SK-N-MC (cell line): ENCODE results near the gene ACTL7A.

ENCODE experiments used
- DNase-seq: peaks from one replicate; pipeline ENCODE4 v3.0.0-alpha.2; 2011; ENCODE audit warnings: low read depth, low spot score
- H3K27ac ChIP-seq: fragments of 200-600 bp; sonication (generic); 2 replicates; pipeline ENCODE4 v1.5.1; 2016; ENCODE audit warnings: mixed run types
- H3K36me3 ChIP-seq: fragments of 200-600 bp; sonication (generic); 2 replicates; pipeline ENCODE4 v1.6.1; 2017; ENCODE audit warnings: antibody characterized with exemption, low read length, mixed read lengths; ENCODE audit not compliant: insufficient read depth
- H3K4me3 ChIP-seq: fragments of 200-600 bp; sonication (generic); 2 replicates; pipeline ENCODE4 v1.5.1; 2016
- H3K9ac ChIP-seq: fragments of 200-600 bp; sonication (generic); 2 replicates; pipeline ENCODE4 v1.8.0; 2017; ENCODE audit warnings: mixed run types, mixed read lengths; ENCODE audit not compliant: insufficient read length
- H3K9me3 ChIP-seq: fragments of 200-600 bp; sonication (generic); 2 replicates; pipeline ENCODE4 v1.6.1; 2017; ENCODE audit warnings: low read depth, mild to moderate bottlenecking, antibody characterized with exemption, low read length, moderate library complexity, mixed read lengths
- EZH2 ChIP-seq: fragments of 200-600 bp; sonication (generic); IDR thresholded peaks from one replicate; pipeline ENCODE4 v1.6.1; 2017; ENCODE audit warnings: antibody characterized with exemption
- FOXP2 ChIP-seq: optimal IDR thresholded peaks from 2 replicates; pipeline ENCODE3; 2011; ENCODE audit warnings: mild to moderate bottlenecking, moderate library complexity; ENCODE audit not compliant: insufficient read depth; ENCODE audit errors: extremely low read length, control extremely low read depth
- POLR2AphosphoS5 ChIP-seq: IDR thresholded peaks from 2 replicates; pipeline ENCODE4 v1.6.1; 2012; ENCODE audit warnings: mild to moderate bottlenecking, low read depth, low read length, borderline replicate concordance

ACTL7A gene

DNA sequence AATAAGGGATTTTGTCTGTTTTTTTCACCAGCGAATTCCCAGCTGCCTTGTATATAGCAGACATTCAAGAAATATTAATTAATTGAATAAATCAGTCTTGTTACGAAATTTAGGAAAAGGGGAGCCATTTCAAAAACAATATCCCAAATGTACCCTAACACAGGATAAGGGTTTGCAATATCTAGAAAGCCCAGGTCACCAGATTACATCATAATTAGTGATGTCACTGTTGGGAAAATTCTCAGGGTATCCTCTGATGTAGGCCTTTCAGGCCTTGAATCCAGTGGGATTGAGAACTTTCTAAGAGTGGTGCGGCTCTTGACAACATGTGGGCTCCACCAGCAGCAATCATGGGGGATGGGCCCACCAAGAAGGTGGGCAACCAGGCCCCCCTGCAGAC is at the start of gene ACTL7A:
Gene ACTL7A (plus strand): TSS at position 270 of the 400 bp plus-strand sequence. CDS start 57 bp downstream, at position 327.
- H3K9ac ChIP-seq: no peak within 1 kb of the TSS
- no peaks in the 10 kb centered on the region for H3K9me3 ChIP-seq
- H3K36me3 ChIP-seq: no peaks in the 10 kb centered on the region
- H3K4me3 ChIP-seq: no peak within 1 kb of the TSS
- TF ChIP-seq POLR2AphosphoS5: no peak
- TF ChIP-seq FOXP2: no peak
- TF ChIP-seq EZH2: no peak
- no peak for DNase-seq
- H3K27ac ChIP-seq: no peak within 1 kb of the TSS

DNA sequence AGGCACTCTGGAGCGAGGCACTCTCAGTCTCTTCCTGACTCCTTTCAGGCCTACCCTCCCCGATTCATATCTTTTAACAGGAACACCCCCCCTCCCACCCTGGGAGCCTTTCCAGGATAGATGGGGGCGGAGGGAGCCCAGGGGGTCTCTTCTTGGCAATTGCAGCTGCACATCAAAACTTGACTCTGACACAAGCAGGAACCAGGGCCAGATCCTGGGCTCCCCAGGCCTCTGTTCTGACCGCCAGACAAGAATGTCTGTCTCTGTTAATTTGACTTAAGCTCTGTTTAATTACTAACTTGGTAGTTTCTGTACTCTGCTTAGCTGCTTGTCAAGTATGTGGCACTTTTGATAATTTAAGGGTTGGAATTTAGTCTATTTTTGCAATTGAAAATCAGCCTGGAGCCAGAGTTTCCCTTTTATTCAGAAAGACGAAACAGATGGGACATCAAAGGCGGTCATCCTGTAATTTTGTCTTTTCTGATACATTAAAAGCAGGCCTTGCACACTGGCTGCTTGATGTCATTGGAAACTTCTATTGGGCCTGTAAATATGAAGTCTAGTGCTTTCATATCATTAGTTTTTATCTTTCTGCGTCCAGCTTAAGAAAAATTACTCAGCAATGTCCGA is 49.6 kb upstream of the ACTL7A start:
- Histone ChIP-seq H3K27ac (no peak overlapping the region), H3K9ac (no peak overlapping the region), H3K9me3 (no peaks in the 10 kb centered on the region), H3K36me3 (no peaks in the 10 kb centered on the region), H3K4me3 (no peak overlapping the region)
- no peak for DNase-seq
- no peak for TF ChIP-seq EZH2
- no peak for TF ChIP-seq POLR2AphosphoS5
- no peak for TF ChIP-seq FOXP2

GRCh38 chr9:108813951-108814601 is 48.0 kb upstream of the ACTL7A start:
- no peaks in the 10 kb centered on the region for H3K9me3 ChIP-seq
- no peak overlapping the region for H3K27ac ChIP-seq
- H3K36me3 ChIP-seq: no peaks in the 10 kb centered on the region
- DNase-seq: no peak
- H3K4me3 ChIP-seq: no peak overlapping the region
- no peak overlapping the region for H3K9ac ChIP-seq
- no peak for TF ChIP-seq POLR2AphosphoS5
- no peak for TF ChIP-seq FOXP2
- TF ChIP-seq EZH2: no peak

GRCh38 chr9:108815156-108815555 is 46.9 kb upstream of the ACTL7A start:
- no peaks in the 10 kb centered on the region for H3K36me3 ChIP-seq
- H3K27ac ChIP-seq: no peak overlapping the region
- no peak for DNase-seq
- no peak for TF ChIP-seq EZH2
- no peak for TF ChIP-seq POLR2AphosphoS5
- no peak for TF ChIP-seq FOXP2
- H3K4me3 ChIP-seq: no peak overlapping the region
- no peak overlapping the region for H3K9ac ChIP-seq
- H3K9me3 ChIP-seq: no peaks in the 10 kb centered on the region

DNA sequence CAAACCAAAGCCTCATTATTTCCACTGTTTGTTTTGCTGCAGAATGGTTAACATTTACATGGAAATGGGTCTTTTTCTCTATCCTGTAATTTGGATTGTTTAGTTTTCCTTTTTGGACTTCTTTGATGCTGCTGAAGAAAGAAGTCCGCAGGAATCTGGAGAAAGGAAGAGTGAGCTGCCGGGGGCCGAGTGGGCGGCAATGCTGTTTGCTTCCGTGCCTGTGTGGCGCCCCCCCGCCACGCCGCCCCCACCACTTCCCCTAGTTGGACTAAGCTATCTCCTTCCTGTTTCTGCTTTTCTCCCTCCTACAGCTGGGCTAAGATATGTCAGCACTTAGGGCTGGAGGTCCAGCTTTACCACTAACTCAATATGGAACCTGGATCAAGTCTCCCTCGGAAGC is 46.0 kb upstream of the ACTL7A start:
- Histone ChIP-seq H3K4me3 (no peak overlapping the region), H3K9ac (no peak overlapping the region), H3K27ac (no peak overlapping the region), H3K9me3 (no peaks in the 10 kb centered on the region), H3K36me3 (no peaks in the 10 kb centered on the region)
- DNase-seq: no peak
- no peak for TF ChIP-seq POLR2AphosphoS5
- TF ChIP-seq EZH2: no peak
- TF ChIP-seq FOXP2: no peak

- Histone ChIP-seq H3K36me3 (no peaks in the 10 kb centered on the region), H3K9me3 (no peaks in the 10 kb centered on the region), H3K9ac (no peak overlapping the region), H3K4me3 (no peak overlapping the region), H3K27ac (no peak overlapping the region)
- DNase-seq: no peak
- TF ChIP-seq POLR2AphosphoS5: no peak
- no peak for TF ChIP-seq FOXP2
- TF ChIP-seq EZH2: no peak
Observed at GRCh38 chr9:108823829-108824228, 38.2 kb upstream of the ACTL7A start.

DNA sequence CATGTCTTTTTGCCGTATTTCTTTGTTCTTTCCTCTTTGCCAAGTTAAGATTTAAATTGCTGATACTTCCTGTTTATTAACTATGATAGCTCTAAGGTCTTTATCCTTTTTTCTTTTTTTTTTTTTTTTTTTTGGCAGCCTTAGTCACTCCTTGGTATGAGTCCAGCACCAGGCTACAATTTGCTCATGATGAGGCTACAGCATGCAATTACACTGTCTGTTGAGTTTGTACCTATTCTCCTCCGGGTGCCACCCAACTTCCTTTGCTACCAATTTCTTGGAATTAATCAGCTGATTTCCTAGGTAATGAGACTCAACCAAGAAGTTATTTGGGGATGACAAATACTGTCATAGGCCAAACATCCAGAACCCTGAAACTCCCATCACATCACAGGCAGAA is 31.8 kb upstream of the ACTL7A start:
- no peak overlapping the region for H3K4me3 ChIP-seq
- DNase-seq: no peak
- no peaks in the 10 kb centered on the region for H3K36me3 ChIP-seq
- no peak overlapping the region for H3K9ac ChIP-seq
- H3K9me3 ChIP-seq: no peaks in the 10 kb centered on the region
- no peak for TF ChIP-seq EZH2
- no peak for TF ChIP-seq POLR2AphosphoS5
- no peak for TF ChIP-seq FOXP2
- H3K27ac ChIP-seq: no peak overlapping the region

GRCh38 chr9:108831496-108832178 is 30.4 kb upstream of the ACTL7A start:
- Histone ChIP-seq H3K9ac (no peak overlapping the region), H3K9me3 (no peaks in the 10 kb centered on the region), H3K4me3 (no peak overlapping the region), H3K36me3 (no peaks in the 10 kb centered on the region), H3K27ac (no peak overlapping the region)
- DNase-seq: no peak
- TF ChIP-seq FOXP2 (no peak), POLR2AphosphoS5 (no peak), EZH2 (no peak)

DNA sequence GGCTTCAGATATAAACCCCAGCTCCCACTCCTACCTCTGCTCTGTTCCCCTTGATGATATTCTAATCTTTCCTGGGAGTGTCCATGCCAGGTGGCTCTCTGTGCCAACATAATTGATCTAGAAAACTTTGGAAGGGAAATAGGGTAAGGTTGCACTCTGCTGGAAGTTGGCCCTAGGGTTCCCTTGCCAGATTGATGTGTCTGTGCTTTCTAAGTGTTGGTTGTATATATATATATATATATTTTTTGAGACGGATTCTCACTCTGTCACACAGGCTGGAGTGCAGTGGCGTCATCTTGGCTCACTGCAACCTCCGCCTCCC is 29.9 kb upstream of the ACTL7A start:
- H3K36me3 ChIP-seq: no peaks in the 10 kb centered on the region
- H3K27ac ChIP-seq: no peak overlapping the region
- H3K9me3 ChIP-seq: no peaks in the 10 kb centered on the region
- TF ChIP-seq POLR2AphosphoS5 (no peak), EZH2 (no peak), FOXP2 (no peak)
- DNase-seq: no peak
- H3K4me3 ChIP-seq: no peak overlapping the region
- H3K9ac ChIP-seq: no peak overlapping the region
